Nephron (organoid): Measurements from ENCODE around the gene KRTAP5-10.
"Not testable (repeated sequence)": the region's sequence is repeated elsewhere in the genome, so short reads cannot be mapped to it uniquely, and the experiment has no call there.

Experiments
- H3K27ac Mint-ChIP-seq, 3 experiments: 2 replicates each; pipeline ENCODE4 v1.8.0; 2020; ENCODE audit warnings: mixed read lengths in 3 of 3, mild to moderate bottlenecking in 2 of 3, moderate library complexity in 1 of 3
- H3K27me3 Mint-ChIP-seq: 2 replicates; pipeline ENCODE4 v1.8.0; 2021; ENCODE audit warnings: low read depth, mild to moderate bottlenecking, moderate library complexity, mixed read lengths
- H3K36me3 Mint-ChIP-seq: 2 replicates; pipeline ENCODE4 v1.8.0; 2020; ENCODE audit warnings: low read depth, mixed read lengths
- H3K4me1 Mint-ChIP-seq: 2 replicates; pipeline ENCODE4 v1.8.0; 2020; ENCODE audit warnings: mixed read lengths
- H3K4me3 Mint-ChIP-seq, 3 experiments: 2 replicates each; pipeline ENCODE4 v1.8.0; 2020; ENCODE audit warnings: mild to moderate bottlenecking in 3 of 3, mixed read lengths in 3 of 3, moderate library complexity in 2 of 3
- H3K9me3 Mint-ChIP-seq: 2 replicates; pipeline ENCODE4 v1.8.0; 2020; ENCODE audit warnings: mixed read lengths
- TF ChIP-seq, protein P1 (sequence below), 3 experiments: fragments of 200-600 bp; sonication (generic); IDR thresholded peaks; one replicate each; pipeline ENCODE4 v1.5.0; 2021; ENCODE audit warnings: antibody characterized with exemption in 3 of 3; ENCODE audit not compliant: unreplicated experiment in 3 of 3

Gene KRTAP5-10

DNA sequence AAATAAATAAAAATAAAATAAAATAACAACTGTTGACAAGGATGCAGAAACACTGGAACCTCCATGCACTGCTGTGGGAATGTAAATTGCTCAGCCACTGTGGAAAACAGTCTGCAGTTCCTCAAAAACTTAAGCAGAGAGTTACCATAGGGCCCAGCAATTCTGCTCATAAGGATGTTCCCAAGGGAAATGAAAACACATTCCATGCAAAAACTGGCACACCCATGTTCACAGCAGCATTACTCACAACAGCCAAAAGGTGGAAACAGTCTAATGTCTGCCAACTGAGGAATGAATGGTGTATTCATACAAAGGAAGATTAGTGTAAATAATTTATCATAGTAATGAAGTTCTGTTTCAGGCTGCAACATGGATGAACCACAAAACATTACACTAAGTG is 3.2 kb upstream of the KRTAP5-10 start:
- Mint-ChIP-seq H3K27me3 (peaks cover 25% of the 10 kb centered on the region), H3K4me1 (peaks cover 19% of the 10 kb centered on the region), H3K27ac (no peak overlapping the region), H3K9me3 (peaks cover 15% of the 10 kb centered on the region), H3K36me3 (no peaks in the 10 kb centered on the region), H3K4me3 (no peak overlapping the region)
- TF ChIP-seq, protein P1, sequence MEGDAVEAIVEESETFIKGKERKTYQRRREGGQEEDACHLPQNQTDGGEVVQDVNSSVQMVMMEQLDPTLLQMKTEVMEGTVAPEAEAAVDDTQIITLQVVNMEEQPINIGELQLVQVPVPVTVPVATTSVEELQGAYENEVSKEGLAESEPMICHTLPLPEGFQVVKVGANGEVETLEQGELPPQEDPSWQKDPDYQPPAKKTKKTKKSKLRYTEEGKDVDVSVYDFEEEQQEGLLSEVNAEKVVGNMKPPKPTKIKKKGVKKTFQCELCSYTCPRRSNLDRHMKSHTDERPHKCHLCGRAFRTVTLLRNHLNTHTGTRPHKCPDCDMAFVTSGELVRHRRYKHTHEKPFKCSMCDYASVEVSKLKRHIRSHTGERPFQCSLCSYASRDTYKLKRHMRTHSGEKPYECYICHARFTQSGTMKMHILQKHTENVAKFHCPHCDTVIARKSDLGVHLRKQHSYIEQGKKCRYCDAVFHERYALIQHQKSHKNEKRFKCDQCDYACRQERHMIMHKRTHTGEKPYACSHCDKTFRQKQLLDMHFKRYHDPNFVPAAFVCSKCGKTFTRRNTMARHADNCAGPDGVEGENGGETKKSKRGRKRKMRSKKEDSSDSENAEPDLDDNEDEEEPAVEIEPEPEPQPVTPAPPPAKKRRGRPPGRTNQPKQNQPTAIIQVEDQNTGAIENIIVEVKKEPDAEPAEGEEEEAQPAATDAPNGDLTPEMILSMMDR (IDR thresholded peaks at IDR 0.05; ENCODE audit: unreplicated experiment in 3 of 3), result no peak

DNA sequence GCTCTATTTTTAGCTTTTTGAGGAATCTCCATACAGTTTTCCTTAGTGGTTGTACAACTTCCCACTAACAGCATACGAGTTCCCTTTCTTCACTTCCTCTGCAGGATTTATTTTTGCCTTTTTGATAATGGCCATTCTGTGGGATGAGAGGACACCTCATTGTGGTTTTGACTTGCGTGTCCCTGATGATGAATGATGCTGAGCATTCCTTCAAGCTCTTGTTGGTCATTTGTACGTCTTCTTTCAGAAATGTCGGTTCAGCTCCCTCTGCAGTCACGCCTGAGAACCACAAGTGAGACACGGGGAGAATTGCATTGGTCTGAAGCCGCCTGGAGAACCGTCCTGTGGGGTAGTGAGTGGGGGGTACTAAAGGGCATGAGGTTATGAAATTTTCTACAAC is 2.0 kb upstream of the KRTAP5-10 start:
- TF ChIP-seq, protein P1 (IDR thresholded peaks at IDR 0.05; ENCODE audit: unreplicated experiment in 3 of 3), result peak in 2 of 3 experiments; percentile 30 to 37
- Mint-ChIP-seq H3K27ac (no peak overlapping the region), H3K4me1 (peaks cover 27% of the 10 kb centered on the region), H3K4me3 (no peak overlapping the region), H3K27me3 (peaks cover 24% of the 10 kb centered on the region), H3K36me3 (no peaks in the 10 kb centered on the region), H3K9me3 (peaks cover 12% of the 10 kb centered on the region)

DNA sequence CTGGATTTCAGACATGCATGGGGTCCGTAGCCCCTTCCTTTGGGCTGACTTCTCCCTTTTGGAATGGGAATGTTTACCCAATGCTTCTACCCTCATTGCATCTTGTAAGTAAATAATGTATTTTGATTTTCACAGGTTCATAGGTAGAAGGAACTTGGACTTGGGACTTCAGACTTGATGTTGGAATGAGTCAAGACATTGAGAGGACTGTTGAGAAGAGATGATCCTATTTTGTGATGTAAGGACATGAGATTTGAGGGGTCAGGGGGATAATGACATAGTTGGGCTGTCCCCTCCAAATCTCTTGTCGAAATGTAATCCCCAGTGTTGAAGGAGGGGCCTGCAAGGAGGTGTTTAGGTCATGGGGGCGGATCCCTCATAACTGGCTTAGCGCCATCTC is 933 bp upstream of the KRTAP5-10 start:
- H3K4me3 Mint-ChIP-seq, result no peak overlapping the region
- peaks cover 24% of the 10 kb centered on the region for H3K27me3 Mint-ChIP-seq
- peaks cover 12% of the 10 kb centered on the region for H3K9me3 Mint-ChIP-seq
- H3K27ac Mint-ChIP-seq, result no peak overlapping the region
- H3K4me1 Mint-ChIP-seq, result peaks cover 35% of the 10 kb centered on the region
- TF ChIP-seq, protein P1 (IDR thresholded peaks at IDR 0.05; ENCODE audit: unreplicated experiment in 3 of 3), result no peak
- no peaks in the 10 kb centered on the region for H3K36me3 Mint-ChIP-seq

DNA sequence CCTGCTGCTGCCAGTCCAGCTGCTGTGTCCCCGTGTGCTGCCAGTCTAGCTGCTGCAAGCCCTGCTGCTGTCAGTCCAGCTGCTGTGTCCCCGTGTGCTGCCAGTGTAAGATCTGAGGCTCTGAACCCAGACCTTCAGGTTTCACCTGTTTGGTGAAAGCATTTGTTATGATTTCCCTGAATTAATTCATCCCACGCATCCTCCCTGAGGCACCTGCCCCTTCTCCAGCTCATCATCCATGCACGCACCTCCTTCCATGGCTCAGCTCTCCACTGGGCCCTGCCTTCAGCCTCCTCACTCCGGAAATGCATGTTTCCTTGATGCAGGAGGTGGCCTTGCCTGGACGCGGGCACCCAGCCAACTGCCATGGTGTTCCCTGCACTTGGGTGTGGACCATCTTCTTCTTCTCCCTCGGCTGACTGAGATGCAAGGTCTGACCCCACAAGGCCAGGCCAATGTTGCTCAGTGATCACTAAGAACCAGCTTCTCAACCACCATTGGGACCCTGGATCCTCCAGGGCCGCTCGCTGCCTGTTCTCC is 788 bp downstream of the KRTAP5-10 start:
- peaks cover 8% of the 10 kb centered on the region for H3K9me3 Mint-ChIP-seq
- TF ChIP-seq, protein P1 (IDR thresholded peaks at IDR 0.05; ENCODE audit: unreplicated experiment in 3 of 3), result no peak
- H3K36me3 Mint-ChIP-seq, result no peaks in the 10 kb centered on the region
- no peak overlapping the region for H3K27ac Mint-ChIP-seq
- peaks cover 40% of the 10 kb centered on the region for H3K4me1 Mint-ChIP-seq
- H3K27me3 Mint-ChIP-seq, result peaks cover 22% of the 10 kb centered on the region
- no peak overlapping the region for H3K4me3 Mint-ChIP-seq

DNA sequence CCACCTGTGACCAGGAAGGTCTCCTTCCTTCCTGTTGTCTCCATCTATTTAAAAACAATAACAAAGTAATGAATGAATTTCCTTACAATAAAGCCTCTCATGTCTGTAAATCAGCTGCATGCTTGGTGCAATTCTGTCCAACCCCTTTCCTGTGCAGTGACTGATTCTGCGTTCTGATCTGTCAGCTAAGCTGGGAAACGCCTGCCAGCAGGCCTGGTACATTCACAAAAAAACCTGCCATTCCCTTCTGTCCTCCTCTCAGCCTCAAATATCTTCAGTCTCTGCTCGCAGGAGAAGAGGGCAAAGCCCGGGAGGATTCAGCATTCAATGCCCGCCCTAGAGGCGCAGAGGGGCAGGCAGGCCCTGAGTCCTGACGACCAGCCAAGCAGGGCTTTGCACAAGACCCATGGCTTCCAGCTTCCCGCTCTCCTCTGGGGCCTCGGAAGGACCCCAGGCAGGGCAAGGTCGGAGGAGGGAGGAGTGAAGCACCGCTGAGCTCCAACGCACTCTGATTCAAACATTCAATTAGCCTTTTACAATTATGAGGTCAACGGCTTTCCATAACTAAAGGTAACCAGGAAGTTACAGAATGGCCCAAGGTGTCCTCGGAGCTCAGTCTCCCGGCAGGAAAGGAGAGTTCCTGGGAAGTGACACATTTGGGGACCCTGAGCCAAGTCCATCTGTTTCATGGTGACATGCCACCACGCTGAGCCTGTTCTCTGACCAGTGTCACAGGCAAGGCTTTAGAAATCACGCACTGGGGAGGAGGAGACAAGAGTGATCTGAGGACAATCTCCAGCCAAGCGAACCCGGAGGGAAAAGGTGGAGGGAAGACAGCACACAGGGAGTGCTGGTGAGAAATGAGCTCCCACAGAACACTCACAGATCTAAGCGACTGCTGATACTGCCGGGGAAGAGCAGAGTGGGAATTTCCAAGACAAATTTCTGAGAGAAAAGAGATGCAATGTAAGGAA is 1.6 kb downstream of the KRTAP5-10 start:
- H3K4me3 Mint-ChIP-seq, H3K9me3 Mint-ChIP-seq, H3K36me3 Mint-ChIP-seq: not testable (repeated sequence)
- H3K27me3 Mint-ChIP-seq, result peaks cover 19% of the 10 kb centered on the region
- peaks cover 40% of the 10 kb centered on the region for H3K4me1 Mint-ChIP-seq
- H3K27ac Mint-ChIP-seq, result peak overlapping the region in 2 of 3 experiments; percentile 4 to 10

DNA sequence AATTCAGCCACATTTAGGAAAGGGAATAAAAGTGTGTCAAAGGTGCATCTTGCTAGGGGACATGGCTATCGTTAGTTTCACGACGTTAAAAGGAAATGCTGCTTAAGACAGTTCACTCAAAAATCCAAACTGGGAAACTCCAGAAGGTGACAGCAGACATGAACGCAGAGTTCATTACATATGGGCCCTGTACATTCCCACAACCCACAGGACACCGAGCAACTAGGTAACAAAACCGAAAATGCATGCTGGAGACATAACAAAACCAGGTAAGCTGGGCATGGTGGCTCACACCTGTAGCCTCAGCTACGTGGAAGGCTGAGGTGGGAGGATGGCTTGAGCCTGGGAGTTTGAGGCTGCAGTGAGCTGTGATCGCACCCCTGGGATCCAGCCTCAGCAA is 2.3 kb downstream of the KRTAP5-10 start:
- H3K36me3 Mint-ChIP-seq, result not testable (repeated sequence)

More for the DNA sequence above, 2.3 kb downstream of the KRTAP5-10 start:
- Mint-ChIP-seq H3K27me3 (peaks cover 19% of the 10 kb centered on the region), H3K4me1 (peaks cover 40% of the 10 kb centered on the region), H3K27ac (peak overlapping the region in 2 of 3 experiments; percentile 4 to 10)
- not testable (repeated sequence) for H3K9me3 Mint-ChIP-seq, H3K4me3 Mint-ChIP-seq
